CD4-positive, alpha-beta memory T cell (primary cell): ENCODE data around the gene MARS1. TPM values are rescaled to one million over a fixed set of nuclear protein-coding genes. Genes with fewer than 3 reads are reported as not detected.

ENCODE experiments used
- CTCF ChIA-PET: fragments of 350-600 bp; sonication (Branson Sonifier 250); formaldehyde crosslinking; loops from one replicate; lab custom pipeline; 2021; ENCODE audit warnings: inconsistent platforms; ENCODE audit not compliant: partially characterized antibody; lab: Charles Lee
- POLR2A ChIA-PET: fragments of 350-600 bp; sonication (Branson Sonifier 250); formaldehyde crosslinking; loops from one replicate; lab custom pipeline; 2021; ENCODE audit not compliant: partially characterized antibody; lab: Charles Lee
- DNase-seq, 5 donors: peaks; one replicate each; pipeline versions ENCODE4 v3.0.0 to v3.0.0-alpha.2; 2020 to 2022; ENCODE audit warnings: mixed read lengths in 1 of 5
- H3K27ac ChIP-seq: one replicate; pipeline ENCODE4 v1.7.0; 2013; ENCODE audit warnings: low read depth, low read length
- H3K27me3 ChIP-seq: 2 replicates; pipeline ENCODE4 v1.7.0; 2013; ENCODE audit warnings: mild to moderate bottlenecking, low read length, moderate library complexity; ENCODE audit not compliant: insufficient read depth
- H3K36me3 ChIP-seq: 2 replicates; pipeline ENCODE4 v1.7.0; 2013; ENCODE audit warnings: mild to moderate bottlenecking, low read length, moderate library complexity; ENCODE audit not compliant: insufficient read depth
- H3K4me1 ChIP-seq: 2 replicates; pipeline ENCODE4 v1.7.0; 2013; ENCODE audit warnings: mild to moderate bottlenecking, low read length, moderate library complexity; ENCODE audit not compliant: insufficient read depth
- H3K4me3 ChIP-seq, 2 donors: one replicate each; pipeline ENCODE4 v1.7.0; 2013; ENCODE audit warnings: low read length in 2 of 2, mild to moderate bottlenecking in 1 of 2
- H3K9me3 ChIP-seq, 2 donors: one replicate each; pipeline ENCODE4 v1.7.0; 2013; ENCODE audit warnings: low read length in 2 of 2, control low read depth in 1 of 2; ENCODE audit not compliant: control insufficient read depth in 1 of 2
- H3K27ac Mint-ChIP-seq, 7 donors: one replicate each; pipeline ENCODE4 v1.8.0; 2020 to 2021; ENCODE audit warnings: mixed read lengths in 7 of 7, mild to moderate bottlenecking in 6 of 7, inconsistent platforms in 3 of 7, moderate library complexity in 3 of 7
- H3K27me3 Mint-ChIP-seq, 2 donors: one replicate each; pipeline ENCODE4 v1.8.0; 2020 to 2021; ENCODE audit warnings: mixed read lengths in 2 of 2
- H3K36me3 Mint-ChIP-seq, 2 donors: one replicate each; pipeline ENCODE4 v1.8.0; 2020 to 2021; ENCODE audit warnings: mixed read lengths in 2 of 2, inconsistent platforms in 1 of 2, mild to moderate bottlenecking in 1 of 2
- H3K4me1 Mint-ChIP-seq, 4 donors: one replicate each; pipeline ENCODE4 v1.8.0; 2020 to 2021; ENCODE audit warnings: mixed read lengths in 4 of 4, mild to moderate bottlenecking in 1 of 4
- H3K4me3 Mint-ChIP-seq, 8 donors: one replicate each; pipeline ENCODE4 v1.8.0; 2020 to 2021; ENCODE audit warnings: mixed read lengths in 8 of 8, mild to moderate bottlenecking in 7 of 8, moderate library complexity in 6 of 8, inconsistent platforms in 3 of 8
- H3K9me3 Mint-ChIP-seq, 8 donors: one replicate each; pipeline ENCODE4 v1.8.0; 2020 to 2021; ENCODE audit warnings: mixed read lengths in 8 of 8, mild to moderate bottlenecking in 5 of 8, inconsistent platforms in 3 of 8, moderate library complexity in 1 of 8
- intact Hi-C: fragments of 100-400 bp; cut with micrococcal nuclease; formaldehyde crosslinking; loops from one replicate; pipeline ENCODE4 v1.15.1; 2023
- polyA plus RNA-seq, 2 donors: library from polyadenylated mRNA; unstranded; fragments of 300-500 nt; fragmentation: Illumina TruSeq; gene quantifications; one replicate each; pipeline ENCODE4 v1.2.3, GENCODE V29; 2021
- total RNA-seq, 2 experiments: library from RNA; stranded (reverse); gene quantifications; one replicate each; pipeline ENCODE4 v1.2.3, GENCODE V29; 2021

Gene MARS1
- total and polyA plus RNA-seq, 4 experiments from 2014 or later: 84.8 to 242 (median 169) TPM

DNA sequence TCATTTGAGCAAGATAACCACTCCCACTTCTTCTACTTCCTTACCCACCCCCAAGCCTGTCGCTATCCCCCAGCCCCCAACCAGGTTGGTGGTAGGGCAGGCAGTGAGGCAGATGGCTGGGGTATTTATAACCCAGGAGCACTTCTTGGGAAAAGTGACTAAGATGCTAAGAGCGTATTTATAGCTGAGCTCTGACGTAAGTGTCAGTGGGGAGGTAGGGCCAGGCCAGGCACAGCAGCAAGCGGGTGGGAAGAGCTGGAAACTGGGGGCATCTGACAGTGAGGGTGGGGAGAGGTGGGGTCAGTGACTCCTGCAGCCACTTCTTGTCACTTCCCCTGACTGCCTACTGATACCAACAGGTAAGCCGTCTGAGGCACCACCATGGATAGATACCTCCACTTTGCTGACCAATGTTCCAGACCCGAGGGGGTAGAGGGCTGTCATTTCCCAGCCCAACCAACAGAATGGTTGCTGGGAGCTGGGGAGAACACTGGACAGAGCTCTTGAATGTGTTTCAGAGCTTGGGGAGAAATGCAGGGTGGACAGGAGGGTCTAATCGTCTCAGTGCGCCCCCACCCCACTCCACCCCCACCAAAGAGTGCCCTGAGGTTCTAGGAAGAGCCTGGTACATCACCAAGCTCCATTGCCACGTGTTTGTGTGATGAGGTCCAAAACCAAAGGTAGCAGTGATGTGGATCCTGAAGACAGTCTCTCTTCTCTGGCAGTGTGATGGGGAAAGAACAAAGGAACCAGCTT lies 35.5 kb upstream of the MARS1 start:
- Mint-ChIP-seq H3K27me3 (peaks cover 0 to 6% of the 10 kb centered on the region in 2 donors), H3K4me1 (peaks cover 3 to 12% (median 6%) of the 10 kb centered on the region in 4 donors), H3K4me3 (no peak overlapping the region), H3K27ac (no peak overlapping the region), H3K36me3 (no peaks in the 10 kb centered on the region), H3K9me3 (no peaks in the 10 kb centered on the region)
- H3K4me1 ChIP-seq: peaks cover 4% of the 10 kb centered on the region
- ChIA-PET CTCF (interaction anchor here (0.7 to 8.3 kb wide), 17 partner anchors 7 to 213 kb away, joined by 3 to 43 read pairs (median 8); partner anchors contain the start of genes GLI1 and INHBC), POLR2A (interaction anchor here (1.5 kb wide), 1 partner anchor 11 kb away, joined by 3 read pairs; no protein-coding TSS in a partner anchor)
- H3K36me3 ChIP-seq: no peaks in the 10 kb centered on the region
- no peak overlapping the region for H3K27ac ChIP-seq
- H3K27me3 ChIP-seq: no peaks in the 10 kb centered on the region
- intact Hi-C loops: loop anchor here (2.0 to 10.0 kb wide), 2 partner anchors 190 to 242 kb away; partner anchors contain the start of gene OS9
- no peak overlapping the region for H3K4me3 ChIP-seq
- no peaks in the 10 kb centered on the region for H3K9me3 ChIP-seq
- no peak for DNase-seq

- no peak overlapping the region for H3K4me3 Mint-ChIP-seq
- H3K36me3 Mint-ChIP-seq: no peaks in the 10 kb centered on the region
- no peak overlapping the region for H3K27ac ChIP-seq
- CTCF ChIA-PET: interaction anchor here (0.7 to 5.0 kb wide), 17 partner anchors 9 to 192 kb away, joined by 3 to 43 read pairs (median 6); partner anchors contain the start of gene INHBC
- H3K4me1 Mint-ChIP-seq: peaks cover 3 to 12% (median 6%) of the 10 kb centered on the region in 4 donors
- peaks cover 4% of the 10 kb centered on the region for H3K4me1 ChIP-seq
- no peak overlapping the region for H3K4me3 ChIP-seq
- POLR2A ChIA-PET: no interaction called here
- H3K27me3 Mint-ChIP-seq: peaks cover 0 to 6% of the 10 kb centered on the region in 2 donors
- no peaks in the 10 kb centered on the region for H3K27me3 ChIP-seq
- peak in 1 of 5 donors; percentile 41 for DNase-seq
- intact Hi-C loops: loop anchor here (2.0 to 10.0 kb wide), 2 partner anchors 190 to 242 kb away; partner anchors contain the start of gene OS9
- H3K36me3 ChIP-seq: no peaks in the 10 kb centered on the region
- H3K27ac Mint-ChIP-seq: no peak overlapping the region
- no peaks in the 10 kb centered on the region for H3K9me3 Mint-ChIP-seq
- no peaks in the 10 kb centered on the region for H3K9me3 ChIP-seq
Measured at GRCh38 chr12:57452937-57453509, 34.8 kb upstream of the MARS1 start.

DNA sequence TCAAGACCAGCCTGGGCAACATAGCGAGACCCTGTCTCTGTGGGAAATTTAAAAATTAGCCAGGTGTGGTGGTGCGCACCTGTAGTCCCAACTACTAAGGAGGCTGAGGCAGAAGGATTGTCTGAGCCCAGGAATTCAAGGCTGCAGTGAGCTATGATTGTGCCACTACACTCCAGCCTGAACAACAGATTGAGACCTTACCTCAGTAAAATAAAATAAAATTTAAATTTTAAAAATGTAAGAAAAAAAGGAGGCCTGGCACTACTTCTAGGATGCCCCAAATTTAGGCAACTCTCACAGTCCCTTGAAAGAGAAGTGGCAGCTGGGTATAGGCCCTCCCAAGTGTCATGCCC lies 33.7 kb upstream of the MARS1 start:
- Histone ChIP-seq H3K4me3 (no peak overlapping the region), H3K9me3 (no peaks in the 10 kb centered on the region), H3K27me3 (no peaks in the 10 kb centered on the region), H3K4me1 (peaks cover 9% of the 10 kb centered on the region), H3K27ac (no peak overlapping the region), H3K36me3 (no peaks in the 10 kb centered on the region)
- no peak overlapping the region for H3K27ac Mint-ChIP-seq
- intact Hi-C loops: loop anchor here (10.0 kb wide), 1 partner anchor 241 kb away; the partner anchor contains the start of gene OS9
- no peaks in the 10 kb centered on the region for H3K9me3 Mint-ChIP-seq
- peaks cover 8 to 19% (median 15%) of the 10 kb centered on the region in 4 donors for H3K4me1 Mint-ChIP-seq
- H3K4me3 Mint-ChIP-seq: no peak overlapping the region
- CTCF ChIA-PET: interaction anchor here (1.0 to 5.0 kb wide), 8 partner anchors 9 to 212 kb away, joined by 3 to 31 read pairs (median 8); partner anchors contain the start of gene INHBC
- no peak for DNase-seq
- POLR2A ChIA-PET: no interaction called here
- peaks cover 0 to 7% of the 10 kb centered on the region in 2 donors for H3K27me3 Mint-ChIP-seq
- peaks cover 0 to 2% of the 10 kb centered on the region in 2 donors for H3K36me3 Mint-ChIP-seq

DNA sequence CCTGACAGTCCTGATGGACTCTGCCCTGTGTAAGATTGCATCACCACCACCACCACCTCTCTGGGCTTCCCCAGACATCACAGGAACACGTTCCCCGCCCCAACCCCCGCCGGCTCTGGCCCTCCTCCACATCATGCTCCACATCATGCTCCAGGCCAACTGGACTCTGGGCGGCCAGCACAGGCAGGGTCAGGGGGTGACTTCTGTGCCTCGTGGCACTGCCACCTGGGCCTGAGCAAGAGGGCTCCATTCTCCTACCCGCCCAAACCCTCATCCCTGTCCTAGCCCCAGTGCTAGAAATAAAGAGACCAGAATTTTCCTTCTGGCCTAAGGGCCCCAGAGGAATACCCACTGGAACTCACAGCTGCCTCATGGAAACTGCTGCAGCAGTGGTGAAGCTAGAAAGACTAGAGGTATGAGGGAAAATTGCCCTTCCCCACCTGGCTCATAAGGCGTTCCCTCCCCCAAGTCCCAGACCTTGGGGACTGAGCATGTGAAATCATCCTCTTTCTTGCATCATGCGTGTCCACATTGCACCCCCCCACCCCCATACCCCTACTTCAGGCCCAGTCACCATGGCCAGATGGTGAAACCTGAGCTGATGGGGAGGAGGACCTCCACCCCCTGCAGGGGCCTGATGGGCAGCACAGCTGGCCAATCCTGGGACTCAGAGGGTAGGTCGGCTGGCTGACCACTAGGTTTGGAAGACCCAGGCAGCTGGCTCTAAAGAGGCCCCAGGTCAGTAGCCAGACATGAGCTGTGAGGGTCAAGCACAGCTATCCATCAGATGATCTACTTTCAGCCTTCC lies 33.1 kb upstream of the MARS1 start, which contains the start of gene INHBE:
INHBE (plus strand) TSS at position 742 of the 808 bp plus-strand sequence. CDS start 230 bp downstream, outside the sequence.
- no peaks in the 10 kb centered on the region for H3K9me3 ChIP-seq
- Mint-ChIP-seq H3K36me3 (peaks cover 0 to 2% of the 10 kb centered on the region in 2 donors), H3K9me3 (no peaks in the 10 kb centered on the region), H3K27me3 (peaks cover 0 to 9% of the 10 kb centered on the region in 2 donors), H3K27ac (peak within 1 kb of the TSS in 2 of 7 donors; percentile 1 to 38), H3K4me1 (peaks cover 9 to 25% (median 19%) of the 10 kb centered on the region in 4 donors), H3K4me3 (peak within 1 kb of the TSS in 6 of 8 donors; percentile 41 to 80 (median 64))
- no peak within 1 kb of the TSS for H3K27ac ChIP-seq
- H3K4me3 ChIP-seq: no peak within 1 kb of the TSS
- ChIA-PET POLR2A (no interaction called here), CTCF (interaction anchor here (0.6 to 5.0 kb wide), 17 partner anchors 10 to 225 kb away, joined by 3 to 31 read pairs (median 6); partner anchors contain the start of genes ARHGAP9, INHBC and SHMT2)
- peaks cover 9% of the 10 kb centered on the region for H3K4me1 ChIP-seq
- no peaks in the 10 kb centered on the region for H3K36me3 ChIP-seq
- DNase-seq: no peak
- intact Hi-C loops: loop anchor here (10.0 kb wide), 1 partner anchor 240 kb away; the partner anchor contains the start of gene OS9
- no peaks in the 10 kb centered on the region for H3K27me3 ChIP-seq

GRCh38 chr12:57455374-57456144 lies 32.3 kb upstream of the MARS1 start:
- Histone ChIP-seq H3K4me1 (peaks cover 15% of the 10 kb centered on the region), H3K27ac (no peak overlapping the region), H3K36me3 (no peaks in the 10 kb centered on the region), H3K27me3 (no peaks in the 10 kb centered on the region), H3K4me3 (no peak overlapping the region), H3K9me3 (no peaks in the 10 kb centered on the region)
- peaks cover 0 to 2% of the 10 kb centered on the region in 2 donors for H3K36me3 Mint-ChIP-seq
- H3K27ac Mint-ChIP-seq: peak overlapping the region in 1 of 7 donors; percentile 38
- ChIA-PET CTCF (interaction anchor here (0.6 to 5.0 kb wide), 27 partner anchors 9 to 226 kb away, joined by 3 to 31 read pairs (median 4); partner anchors contain the start of genes ARHGAP9, B4GALNT1, DDIT3 and INHBC), POLR2A (no interaction called here)
- H3K9me3 Mint-ChIP-seq: no peaks in the 10 kb centered on the region
- H3K4me3 Mint-ChIP-seq: peak overlapping the region in 6 of 8 donors; percentile 41 to 80 (median 64)
- H3K27me3 Mint-ChIP-seq: peaks cover 0 to 12% of the 10 kb centered on the region in 2 donors
- H3K4me1 Mint-ChIP-seq: peaks cover 14 to 31% (median 23%) of the 10 kb centered on the region in 4 donors
- DNase-seq: no peak
- intact Hi-C loops: loop anchor here (1.0 to 10.0 kb wide), 2 partner anchors 192 to 239 kb away; partner anchors contain the start of gene OS9
